ENCODE measurements around the gene GDPD5. TPM values are rescaled to one million over a fixed set of nuclear protein-coding genes. Genes with fewer than 3 reads are reported as not detected.

GDPD5 gene
- polyA plus RNA-seq, 3 donors = 4.9 to 39.0 (median 7.6) TPM

DNA sequence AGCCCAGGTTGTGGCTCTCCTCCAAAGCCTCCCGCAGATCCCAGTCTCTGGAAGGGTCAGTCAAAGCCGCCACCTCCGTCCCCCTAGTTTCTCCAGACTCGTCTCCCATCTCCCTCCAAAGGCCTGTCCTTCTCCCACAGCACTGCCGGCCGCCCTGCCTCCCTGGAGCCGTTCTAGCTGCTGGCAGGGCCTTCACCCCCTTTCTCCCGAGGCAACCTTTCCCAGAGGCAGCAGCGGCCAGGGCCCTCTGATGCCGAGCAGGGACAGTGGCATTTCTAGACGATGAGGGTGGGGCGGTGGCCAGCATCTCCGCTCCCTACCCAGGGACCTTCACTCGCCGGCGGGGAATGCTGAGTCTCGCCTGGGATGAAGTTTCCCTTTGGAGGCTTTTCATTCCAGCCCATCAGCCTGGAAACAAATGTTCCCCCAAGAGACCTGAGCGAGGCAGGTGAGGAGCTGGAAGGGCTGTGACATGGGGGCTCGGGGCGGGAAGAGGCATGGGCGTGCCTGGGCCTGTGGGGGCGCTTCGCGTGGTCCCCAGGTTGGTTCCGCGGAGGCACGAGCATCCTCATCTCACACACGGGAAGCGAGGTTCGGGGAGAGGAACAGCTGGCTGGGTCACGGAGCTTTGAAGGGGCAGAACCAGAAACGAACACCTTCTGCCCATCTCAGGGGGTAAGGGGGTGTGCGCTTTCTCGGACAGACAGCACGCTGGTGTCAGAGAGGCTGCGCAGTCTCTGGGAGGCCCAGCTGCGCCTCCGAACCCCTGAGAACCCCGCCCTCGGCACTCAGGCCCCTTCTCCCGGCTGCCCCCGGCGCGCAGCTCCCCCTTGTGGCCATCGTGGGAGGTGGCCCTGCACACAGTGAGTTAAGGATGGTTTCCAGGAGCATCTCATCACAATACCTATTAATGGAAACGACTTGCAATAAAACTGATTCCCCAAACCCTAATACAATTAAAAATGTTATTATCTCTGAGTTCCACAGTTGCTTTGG is 74.6 kb downstream of the GDPD5 start:
- Histone ChIP-seq H3K9ac (ENCODE audit: insufficient read depth, low read length, poor library complexity, severe bottlenecking) (no peak overlapping the region), H3K4me1 (ENCODE audit: control insufficient read depth in 1 of 2, insufficient read depth in 2 of 2, low read length in 2 of 2) (no peaks in the 10 kb centered on the region), H2AFZ (ENCODE audit: insufficient read depth, low read depth, low read length, poor library complexity, severe bottlenecking) (no peak overlapping the region), H4K20me1 (ENCODE audit: insufficient read depth, low read length) (no peaks in the 10 kb centered on the region), H3K9me3 (replicated peaks in 1 of 2; ENCODE audit: control insufficient read depth in 1 of 2, insufficient read depth in 1 of 2, low read length in 2 of 2) (peaks cover 0 to 4% of the 10 kb centered on the region in 2 donors), H3K27me3 (ENCODE audit: control insufficient read depth in 2 of 2, insufficient read depth in 2 of 2, low read length in 2 of 2) (no peaks in the 10 kb centered on the region), H3K4me2 (replicated peaks; ENCODE audit: extremely low read depth, low read length, poor library complexity, severe bottlenecking) (no peak overlapping the region), H3K79me2 (ENCODE audit: insufficient read depth, low read length) (no peaks in the 10 kb centered on the region), H3K4me3 (replicated peaks in 1 of 3; ENCODE audit: low read depth in 2 of 3, low read length in 3 of 3) (no peak overlapping the region), H3K27ac (ENCODE audit: low read depth in 1 of 2, low read length in 2 of 2) (no peak overlapping the region), H3K36me3 (replicated peaks in 1 of 2; ENCODE audit: control insufficient read depth in 1 of 2, insufficient read depth in 2 of 2, low read length in 2 of 2) (peaks cover 0 to 9% of the 10 kb centered on the region in 2 donors)
- TF ChIP-seq, protein P1, sequence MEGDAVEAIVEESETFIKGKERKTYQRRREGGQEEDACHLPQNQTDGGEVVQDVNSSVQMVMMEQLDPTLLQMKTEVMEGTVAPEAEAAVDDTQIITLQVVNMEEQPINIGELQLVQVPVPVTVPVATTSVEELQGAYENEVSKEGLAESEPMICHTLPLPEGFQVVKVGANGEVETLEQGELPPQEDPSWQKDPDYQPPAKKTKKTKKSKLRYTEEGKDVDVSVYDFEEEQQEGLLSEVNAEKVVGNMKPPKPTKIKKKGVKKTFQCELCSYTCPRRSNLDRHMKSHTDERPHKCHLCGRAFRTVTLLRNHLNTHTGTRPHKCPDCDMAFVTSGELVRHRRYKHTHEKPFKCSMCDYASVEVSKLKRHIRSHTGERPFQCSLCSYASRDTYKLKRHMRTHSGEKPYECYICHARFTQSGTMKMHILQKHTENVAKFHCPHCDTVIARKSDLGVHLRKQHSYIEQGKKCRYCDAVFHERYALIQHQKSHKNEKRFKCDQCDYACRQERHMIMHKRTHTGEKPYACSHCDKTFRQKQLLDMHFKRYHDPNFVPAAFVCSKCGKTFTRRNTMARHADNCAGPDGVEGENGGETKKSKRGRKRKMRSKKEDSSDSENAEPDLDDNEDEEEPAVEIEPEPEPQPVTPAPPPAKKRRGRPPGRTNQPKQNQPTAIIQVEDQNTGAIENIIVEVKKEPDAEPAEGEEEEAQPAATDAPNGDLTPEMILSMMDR (IDR thresholded peaks at IDR 0.05) = peak; percentile 67
- Mint-ChIP-seq H3K27ac (no peak overlapping the region), H3K4me1 (no peaks in the 10 kb centered on the region), H3K36me3 (peaks cover 24 to 25% of the 10 kb centered on the region in 2 donors), H3K27me3 (ENCODE audit: low read depth in 3 of 3) (peaks cover 0 to 4% (median 1%) of the 10 kb centered on the region in 3 donors), H3K9me3 (peaks cover 0 to 7% (median 2%) of the 10 kb centered on the region in 7 donors), H3K4me3 (no peak overlapping the region)
- DNase-seq = no peak
- intact Hi-C loops (cut with micrococcal nuclease) = no loop called here
- 92% methylated on average over 25 of the region's 46 CpGs for WGBS (ENCODE audit: insufficient coverage)

DNA sequence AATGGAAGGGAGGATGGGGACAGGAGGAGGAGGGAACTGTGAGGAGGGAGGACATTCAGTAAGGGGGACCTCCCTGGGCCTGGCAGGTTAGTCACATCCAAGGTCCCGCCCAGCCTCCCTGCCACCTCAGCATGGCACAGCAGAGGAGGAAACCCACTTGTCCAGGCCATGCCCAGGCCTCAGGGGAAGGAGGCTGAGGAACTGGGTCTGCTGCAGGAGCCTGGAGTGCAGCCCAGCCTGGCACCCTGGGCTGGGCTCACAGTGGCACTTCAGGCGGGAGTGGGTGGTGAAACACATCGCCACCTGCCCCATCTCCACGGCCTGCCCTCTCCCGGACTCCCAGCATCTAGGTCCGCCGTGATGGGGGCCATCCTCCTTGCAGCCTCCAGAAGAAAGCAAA is 75.5 kb downstream of the GDPD5 start:
- H3K36me3 ChIP-seq (replicated peaks in 1 of 2; ENCODE audit: control insufficient read depth in 1 of 2, insufficient read depth in 2 of 2, low read length in 2 of 2) = peaks cover 0 to 9% of the 10 kb centered on the region in 2 donors
- H3K9me3 ChIP-seq (replicated peaks in 1 of 2; ENCODE audit: control insufficient read depth in 1 of 2, insufficient read depth in 1 of 2, low read length in 2 of 2) = peaks cover 0 to 4% of the 10 kb centered on the region in 2 donors
- no peaks in the 10 kb centered on the region for H3K79me2 ChIP-seq (ENCODE audit: insufficient read depth, low read length)
- Mint-ChIP-seq H3K27ac (no peak overlapping the region), H3K4me3 (no peak overlapping the region), H3K36me3 (peaks cover 19 to 21% of the 10 kb centered on the region in 2 donors), H3K4me1 (no peaks in the 10 kb centered on the region), H3K9me3 (peaks cover 0 to 7% (median 2%) of the 10 kb centered on the region in 7 donors), H3K27me3 (ENCODE audit: low read depth in 3 of 3) (peaks cover 0 to 4% (median 1%) of the 10 kb centered on the region in 3 donors)
- TF ChIP-seq, protein P1 (IDR thresholded peaks at IDR 0.05) = no peak
- no peak overlapping the region for H3K4me2 ChIP-seq (replicated peaks; ENCODE audit: extremely low read depth, low read length, poor library complexity, severe bottlenecking)
- no peak for DNase-seq
- H4K20me1 ChIP-seq (ENCODE audit: insufficient read depth, low read length) = no peaks in the 10 kb centered on the region
- WGBS (ENCODE audit: insufficient coverage) = 91% methylated on average over 7 of the region's 7 CpGs
- H3K27me3 ChIP-seq (ENCODE audit: control insufficient read depth in 2 of 2, insufficient read depth in 2 of 2, low read length in 2 of 2) = no peaks in the 10 kb centered on the region
- H3K27ac ChIP-seq (ENCODE audit: low read depth in 1 of 2, low read length in 2 of 2) = no peak overlapping the region
- intact Hi-C loops (cut with micrococcal nuclease) = no loop called here
- no peak overlapping the region for H3K9ac ChIP-seq (ENCODE audit: insufficient read depth, low read length, poor library complexity, severe bottlenecking)
- H2AFZ ChIP-seq (ENCODE audit: insufficient read depth, low read depth, low read length, poor library complexity, severe bottlenecking) = no peak overlapping the region
- no peak overlapping the region for H3K4me3 ChIP-seq (replicated peaks in 1 of 3; ENCODE audit: low read depth in 2 of 3, low read length in 3 of 3)
- H3K4me1 ChIP-seq (ENCODE audit: control insufficient read depth in 1 of 2, insufficient read depth in 2 of 2, low read length in 2 of 2) = no peaks in the 10 kb centered on the region
